AG04450 (cell line): ENCODE data around the gene CLEC4F. TPM values are rescaled to one million over a fixed set of nuclear protein-coding genes. Genes with fewer than 3 reads are reported as not detected.
"Not testable (repeated sequence)": the region's sequence is repeated elsewhere in the genome, so short reads cannot be mapped to it uniquely, and the experiment has no call there.

ENCODE experiments used
- CTCF ChIA-PET: fragments of 300-600, 350-600 bp; formaldehyde crosslinking; extraction: SDS; loops from one replicate; lab custom pipeline; 2022; ENCODE audit warnings: antibody characterized with exemption, inconsistent platforms; lab: Charles Lee
- POLR2A ChIA-PET: fragments of 350-600 bp; formaldehyde crosslinking; extraction: SDS; loops from one replicate; lab custom pipeline; 2021; ENCODE audit warnings: antibody characterized with exemption, inconsistent platforms; lab: Yijun Ruan, JAX
- DNase-seq: peaks from one replicate; pipeline ENCODE4 v3.0.0-alpha.2; 2011; ENCODE audit warnings: low read depth, low spot score
- H3K27ac ChIP-seq: one replicate; pipeline ENCODE4 v1.5.1; 2012; ENCODE audit warnings: low read depth, low read length, control low read depth
- H3K27me3 ChIP-seq: one replicate; pipeline ENCODE4 v1.6.0; 2012; ENCODE audit warnings: low read length; ENCODE audit not compliant: control insufficient read depth, insufficient read depth
- H3K4me3 ChIP-seq: 2 replicates; pipeline ENCODE4 v1.5.1; 2011; ENCODE audit warnings: mild to moderate bottlenecking, low read depth, low read length, control low read depth
- H3K9me3 ChIP-seq: 2 replicates; pipeline ENCODE4 v1.5.1; 2012; ENCODE audit warnings: low read length; ENCODE audit not compliant: control insufficient read depth, insufficient read depth
- polyA plus RNA-seq: library from polyadenylated mRNA; depleted of rRNA; stranded (reverse); fragments of >200 nt; gene quantifications from 2 replicates; pipeline ENCODE4 v1.2.3, GENCODE V29; 2011
- TF ChIP-seq, protein P1 (sequence below): IDR thresholded peaks from 2 replicates; pipeline ENCODE4 v1.5.1; 2011; ENCODE audit warnings: low read depth, low read length, control low read depth, inconsistent platforms

CLEC4F gene
- polyA plus RNA-seq, 1 experiment = not detected

DNA sequence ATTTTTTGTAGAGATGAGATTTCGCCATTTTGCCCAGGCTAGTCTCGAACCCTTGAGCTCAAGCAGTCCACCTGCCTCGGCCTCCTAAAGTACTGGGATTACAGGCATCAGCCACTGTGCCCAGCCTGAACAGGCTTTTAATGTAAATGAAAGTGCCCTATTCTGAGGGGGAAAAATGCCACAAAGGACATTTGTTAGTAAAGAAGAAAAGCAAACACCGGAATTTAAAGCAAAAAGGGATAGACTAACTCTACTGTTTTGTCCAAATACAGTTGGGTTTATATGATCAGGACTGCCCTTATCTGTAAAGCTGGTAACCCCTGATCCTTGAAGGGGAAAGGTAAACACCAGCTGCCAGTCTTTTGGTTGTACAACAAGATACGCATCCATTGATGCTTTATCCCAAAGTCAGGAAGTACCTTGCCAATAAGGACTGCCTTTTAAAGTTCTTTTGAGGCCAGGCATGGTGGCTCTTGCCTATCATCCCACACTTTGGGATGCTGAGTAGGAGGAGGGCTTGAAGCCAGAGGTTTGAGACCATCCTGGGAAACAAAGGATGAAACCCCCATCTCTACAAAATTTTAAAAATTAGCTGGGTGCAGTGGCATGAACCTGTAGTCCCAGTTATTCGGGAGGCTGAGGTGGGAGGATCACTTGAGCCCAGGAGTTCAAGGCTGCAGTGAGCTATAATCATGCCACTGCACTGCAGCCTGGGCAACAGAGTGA is 13.1 kb downstream of the CLEC4F start:
- Histone ChIP-seq H3K27me3 (no peaks in the 10 kb centered on the region), H3K27ac (no peak overlapping the region), H3K9me3 (peaks cover 3% of the 10 kb centered on the region; the same call in 1 of the 2 replicates), H3K4me3 (no peak overlapping the region)
- no peak for DNase-seq
- ChIA-PET POLR2A (no interaction called here), CTCF (no interaction called here)
- TF ChIP-seq, protein P1, sequence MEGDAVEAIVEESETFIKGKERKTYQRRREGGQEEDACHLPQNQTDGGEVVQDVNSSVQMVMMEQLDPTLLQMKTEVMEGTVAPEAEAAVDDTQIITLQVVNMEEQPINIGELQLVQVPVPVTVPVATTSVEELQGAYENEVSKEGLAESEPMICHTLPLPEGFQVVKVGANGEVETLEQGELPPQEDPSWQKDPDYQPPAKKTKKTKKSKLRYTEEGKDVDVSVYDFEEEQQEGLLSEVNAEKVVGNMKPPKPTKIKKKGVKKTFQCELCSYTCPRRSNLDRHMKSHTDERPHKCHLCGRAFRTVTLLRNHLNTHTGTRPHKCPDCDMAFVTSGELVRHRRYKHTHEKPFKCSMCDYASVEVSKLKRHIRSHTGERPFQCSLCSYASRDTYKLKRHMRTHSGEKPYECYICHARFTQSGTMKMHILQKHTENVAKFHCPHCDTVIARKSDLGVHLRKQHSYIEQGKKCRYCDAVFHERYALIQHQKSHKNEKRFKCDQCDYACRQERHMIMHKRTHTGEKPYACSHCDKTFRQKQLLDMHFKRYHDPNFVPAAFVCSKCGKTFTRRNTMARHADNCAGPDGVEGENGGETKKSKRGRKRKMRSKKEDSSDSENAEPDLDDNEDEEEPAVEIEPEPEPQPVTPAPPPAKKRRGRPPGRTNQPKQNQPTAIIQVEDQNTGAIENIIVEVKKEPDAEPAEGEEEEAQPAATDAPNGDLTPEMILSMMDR = no peak

DNA sequence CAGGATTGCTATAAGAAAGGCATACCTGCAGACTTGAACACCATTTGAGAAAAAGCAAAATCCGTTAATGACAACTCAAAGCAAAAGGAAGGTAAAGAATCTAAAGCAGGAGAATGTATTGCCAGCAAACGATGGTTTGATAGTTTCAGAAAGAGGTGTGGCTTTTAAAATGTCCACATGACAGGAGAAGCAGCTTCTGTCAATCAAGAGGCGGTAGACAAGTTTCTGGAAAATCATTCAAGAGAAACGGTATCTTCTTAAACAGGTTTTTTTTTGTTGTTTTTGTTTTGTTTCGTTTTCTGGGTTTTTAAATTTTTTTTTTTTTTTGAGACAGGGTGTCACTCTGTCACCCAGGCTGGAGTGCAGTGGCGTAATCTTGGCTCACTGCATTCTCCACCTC is 13.8 kb downstream of the CLEC4F start:
- TF ChIP-seq, protein P1 = no peak
- ChIA-PET POLR2A (no interaction called here), CTCF (no interaction called here)
- no peak for DNase-seq
- Histone ChIP-seq H3K4me3 (no peak overlapping the region), H3K9me3 (peaks cover 3% of the 10 kb centered on the region; the same call in 1 of the 2 replicates), H3K27me3 (no peaks in the 10 kb centered on the region), H3K27ac (no peak overlapping the region)

DNA sequence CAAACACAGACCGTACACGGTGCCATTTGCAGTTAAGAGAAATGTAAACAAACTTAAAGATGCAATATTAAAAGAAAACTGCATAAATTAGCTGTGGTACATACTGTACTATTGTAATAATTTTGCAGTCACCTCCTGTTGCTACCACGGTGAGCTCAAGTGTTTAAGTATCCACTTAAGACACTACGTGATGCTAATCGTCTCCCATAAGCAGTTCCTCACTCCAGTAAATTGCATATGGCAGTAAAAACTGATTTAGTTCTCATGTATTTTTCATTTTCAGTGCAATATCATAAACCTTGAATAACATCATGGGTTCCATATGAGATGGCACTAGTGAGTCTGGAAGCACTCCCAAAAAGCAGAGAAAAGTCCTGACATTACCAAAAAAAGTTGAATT is 14.4 kb downstream of the CLEC4F start:
- Histone ChIP-seq H3K27ac (no peak overlapping the region), H3K27me3 (no peaks in the 10 kb centered on the region), H3K9me3 (peaks cover 3% of the 10 kb centered on the region; the same call in 1 of the 2 replicates), H3K4me3 (no peak overlapping the region)
- POLR2A ChIA-PET = no interaction called here
- no peak for DNase-seq
- CTCF ChIA-PET = no interaction called here
- TF ChIP-seq, protein P1 = no peak

DNA sequence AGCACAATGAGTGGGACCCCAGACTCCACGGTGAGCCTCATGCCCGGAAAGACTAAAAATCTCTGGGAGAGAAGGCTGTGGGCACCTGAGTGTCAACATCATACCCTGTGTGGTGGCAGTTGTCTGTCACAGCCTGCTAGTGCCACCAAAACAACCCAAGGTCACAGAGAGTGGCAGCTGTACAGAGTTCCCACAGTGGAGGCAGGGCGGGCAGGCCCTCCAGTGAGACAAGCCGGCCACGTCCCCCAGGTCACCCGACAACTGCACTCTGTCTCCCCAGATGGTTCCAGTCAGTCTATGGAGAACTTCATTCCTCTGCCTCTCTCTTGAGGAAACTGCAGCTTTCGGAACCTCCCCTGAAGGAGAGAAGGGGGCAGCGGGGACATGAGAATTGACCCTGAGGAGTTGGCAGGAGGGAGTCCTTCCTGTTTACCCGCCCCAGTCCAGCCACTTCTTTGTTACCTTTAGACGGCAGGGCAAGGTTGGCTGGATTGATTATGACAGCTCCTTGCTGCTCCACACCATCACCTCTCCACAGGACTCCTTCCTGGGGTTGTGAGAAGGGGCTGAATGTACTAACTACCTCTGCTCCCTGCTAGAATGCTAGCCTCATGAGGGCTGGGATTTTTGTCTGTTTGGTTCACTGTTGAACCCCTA is 18.7 kb downstream of the CLEC4F start:
- Histone ChIP-seq H3K4me3 (no peak overlapping the region), H3K27ac (no peak overlapping the region), H3K27me3 (no peaks in the 10 kb centered on the region), H3K9me3 (peaks cover 3% of the 10 kb centered on the region; the same call in 1 of the 2 replicates)
- CTCF ChIA-PET = no interaction called here
- TF ChIP-seq, protein P1 = no peak
- DNase-seq = no peak
- POLR2A ChIA-PET = no interaction called here

DNA sequence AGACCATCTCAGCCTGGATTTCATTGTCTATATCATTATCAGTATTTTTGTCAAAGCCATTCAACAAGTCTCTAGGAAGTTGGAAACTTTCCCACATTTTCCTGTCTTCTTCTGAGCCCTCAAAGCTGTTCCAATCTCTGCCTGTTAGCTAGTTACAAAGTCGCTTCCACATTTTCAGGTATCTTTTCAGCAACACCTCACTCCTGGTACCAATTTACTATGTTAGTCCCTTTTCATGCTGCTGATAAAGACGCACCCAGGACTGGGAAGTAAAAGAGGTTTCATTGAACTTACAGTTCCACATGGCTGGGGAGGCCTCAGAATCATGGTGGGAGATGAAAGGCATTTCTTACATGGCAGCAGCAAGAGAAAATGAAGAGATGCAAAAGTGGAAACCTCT is 20.7 kb downstream of the CLEC4F start:
- Histone ChIP-seq H3K4me3 (no peak overlapping the region), H3K9me3 (no peaks in the 10 kb centered on the region), H3K27ac (no peak overlapping the region), H3K27me3 (no peaks in the 10 kb centered on the region)
- ChIA-PET POLR2A (no interaction called here), CTCF (no interaction called here)
- TF ChIP-seq, protein P1 = no peak
- DNase-seq = no peak

DNA sequence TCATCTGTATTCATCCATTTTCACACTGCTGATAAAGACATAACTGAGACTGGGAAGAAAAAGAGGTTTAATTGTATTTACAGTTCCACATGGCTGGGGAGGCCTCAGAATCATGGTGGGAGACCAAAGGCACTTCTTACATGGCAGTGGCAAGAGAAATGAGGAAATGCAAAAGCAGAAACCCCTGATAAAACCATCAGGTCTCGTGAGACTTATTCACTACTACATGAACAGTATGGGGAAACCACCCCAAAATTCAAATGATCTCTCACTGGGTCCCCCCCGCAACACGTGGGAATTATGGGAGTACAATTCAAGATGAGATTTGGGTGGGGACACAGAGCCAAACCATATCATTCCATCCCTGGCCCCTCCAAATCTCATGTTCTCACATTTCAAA is 22.4 kb downstream of the CLEC4F start:
- CTCF ChIA-PET, POLR2A ChIA-PET, H3K9me3 ChIP-seq, H3K27me3 ChIP-seq, H3K4me3 ChIP-seq, DNase-seq, H3K27ac ChIP-seq: not testable (repeated sequence)
